ENCODE data around the gene RAB2B.
A peak's percentile ranks its signal among the peaks of the same experiment; 100 is the strongest.

The RAB2B gene

DNA sequence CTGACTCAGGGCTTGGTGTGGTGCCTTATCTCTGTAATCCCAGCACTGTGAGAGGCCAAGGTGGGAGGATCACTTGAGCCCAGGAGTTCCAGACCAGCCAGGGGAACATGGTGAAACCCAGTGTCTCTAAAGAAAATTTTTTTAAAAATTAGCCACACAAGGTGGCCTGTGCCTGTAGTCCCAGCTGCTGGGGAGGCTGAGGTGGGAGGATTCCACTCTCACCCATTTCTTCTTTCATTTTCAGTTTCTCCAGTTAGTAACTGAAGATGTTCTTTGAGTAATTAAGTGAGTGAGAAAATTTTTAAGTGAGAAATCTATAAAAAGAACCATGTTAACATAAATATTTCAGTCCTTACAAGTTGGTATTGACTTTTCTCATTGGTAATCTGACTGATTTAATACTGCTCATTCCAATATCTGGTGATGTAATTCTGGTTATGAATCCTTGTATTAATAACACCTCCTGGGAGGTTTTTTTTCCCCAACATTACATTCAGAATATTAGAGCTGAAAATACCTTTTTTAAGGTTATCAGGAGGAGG lies 28.3 kb upstream of the RAB2B start:
- peak overlapping the region; percentile 31; the same call in 1 of the 2 replicates for H3K27ac ChIP-seq (ENCODE audit: low read length)
- peaks cover 8% of the 10 kb centered on the region; the same call in 1 of the 2 replicates for H3F3A ChIP-seq (ENCODE audit: insufficient read depth, low read length)
- no peak overlapping the region for H2AFZ ChIP-seq (ENCODE audit: low read length)
- no peak overlapping the region for H3K9ac ChIP-seq (ENCODE audit: low read length)
- peaks cover 33% of the 10 kb centered on the region for H3K79me2 ChIP-seq (ENCODE audit: low read length)
- peaks cover 6% of the 10 kb centered on the region; the same call in 1 of the 2 replicates for H3K4me1 ChIP-seq (ENCODE audit: low read length)
- no peaks in the 10 kb centered on the region for H3K36me3 ChIP-seq (replicated peaks; ENCODE audit: insufficient read depth, low read length)
- no peaks in the 10 kb centered on the region for H4K20me1 ChIP-seq (ENCODE audit: insufficient read depth, low read length)
- H3K27me3 ChIP-seq (replicated peaks; ENCODE audit: insufficient read depth, low read length), result no peaks in the 10 kb centered on the region
- no peaks in the 10 kb centered on the region for H3K9me3 ChIP-seq (replicated peaks; ENCODE audit: insufficient read depth, low read length)
- peak overlapping the region; percentile 41 for H3K4me2 ChIP-seq (ENCODE audit: low read depth, low read length)
- no peaks in the 10 kb centered on the region for H3K9me2 ChIP-seq (replicated peaks; ENCODE audit: insufficient read depth, low read length)
- TF ChIP-seq CTCF (IDR thresholded peaks at IDR 0.05; ENCODE audit: low read length), result no peak
- no peak for TF ChIP-seq EZH2 (optimal IDR thresholded peaks at IDR 0.05; ENCODE audit: low read depth, low read length)
- TF ChIP-seq EZH2phosphoT487 (IDR thresholded peaks at IDR 0.05; ENCODE audit: low read length), result no peak
- DNase-seq, result peak; percentile 47
- 0 out of 2 replicates have a peak overlapping the region, but pooled peaks have one; percentile 22 for H3K4me3 ChIP-seq (ENCODE audit: low read length)

GRCh38 chr14:21503376-21503775 lies 26.6 kb upstream of the RAB2B start:
- Histone ChIP-seq H3K4me1 (ENCODE audit: low read length) (peaks cover 6% of the 10 kb centered on the region; the same call in 1 of the 2 replicates), H4K20me1 (ENCODE audit: insufficient read depth, low read length) (no peaks in the 10 kb centered on the region), H3K9ac (ENCODE audit: low read length) (no peak overlapping the region), H3K36me3 (replicated peaks; ENCODE audit: insufficient read depth, low read length) (no peaks in the 10 kb centered on the region), H3K27ac (ENCODE audit: low read length) (no peak overlapping the region), H3K79me2 (ENCODE audit: low read length) (peaks cover 17% of the 10 kb centered on the region), H2AFZ (ENCODE audit: low read length) (no peak overlapping the region), H3K9me2 (replicated peaks; ENCODE audit: insufficient read depth, low read length) (no peaks in the 10 kb centered on the region), H3F3A (ENCODE audit: insufficient read depth, low read length) (peaks cover 14% of the 10 kb centered on the region; the same call in 1 of the 2 replicates), H3K27me3 (replicated peaks; ENCODE audit: insufficient read depth, low read length) (no peaks in the 10 kb centered on the region), H3K4me2 (ENCODE audit: low read depth, low read length) (no peak overlapping the region), H3K4me3 (ENCODE audit: low read length) (no peak overlapping the region), H3K9me3 (replicated peaks; ENCODE audit: insufficient read depth, low read length) (no peaks in the 10 kb centered on the region)
- TF ChIP-seq EZH2phosphoT487 (IDR thresholded peaks at IDR 0.05; ENCODE audit: low read length) (no peak), CTCF (IDR thresholded peaks at IDR 0.05; ENCODE audit: low read length) (no peak), EZH2 (optimal IDR thresholded peaks at IDR 0.05; ENCODE audit: low read depth, low read length) (no peak)
- DNase-seq, result no peak

GRCh38 chr14:21501568-21501967 lies 24.8 kb upstream of the RAB2B start:
- peaks cover 6% of the 10 kb centered on the region; the same call in 1 of the 2 replicates for H3K4me1 ChIP-seq (ENCODE audit: low read length)
- H4K20me1 ChIP-seq (ENCODE audit: insufficient read depth, low read length), result no peaks in the 10 kb centered on the region
- H3K27me3 ChIP-seq (replicated peaks; ENCODE audit: insufficient read depth, low read length), result no peaks in the 10 kb centered on the region
- H3K9me2 ChIP-seq (replicated peaks; ENCODE audit: insufficient read depth, low read length), result no peaks in the 10 kb centered on the region
- no peak overlapping the region for H2AFZ ChIP-seq (ENCODE audit: low read length)
- no peak for TF ChIP-seq EZH2phosphoT487 (IDR thresholded peaks at IDR 0.05; ENCODE audit: low read length)
- TF ChIP-seq EZH2 (optimal IDR thresholded peaks at IDR 0.05; ENCODE audit: low read depth, low read length), result no peak
- TF ChIP-seq CTCF (IDR thresholded peaks at IDR 0.05; ENCODE audit: low read length), result no peak
- H3F3A ChIP-seq (ENCODE audit: insufficient read depth, low read length), result peaks cover 14% of the 10 kb centered on the region; the same call in 1 of the 2 replicates
- DNase-seq, result no peak
- H3K9ac ChIP-seq (ENCODE audit: low read length), result no peak overlapping the region
- H3K79me2 ChIP-seq (ENCODE audit: low read length), result peaks cover 3% of the 10 kb centered on the region
- H3K9me3 ChIP-seq (replicated peaks; ENCODE audit: insufficient read depth, low read length), result no peaks in the 10 kb centered on the region
- H3K27ac ChIP-seq (ENCODE audit: low read length), result no peak overlapping the region
- no peak overlapping the region for H3K4me3 ChIP-seq (ENCODE audit: low read length)
- H3K4me2 ChIP-seq (ENCODE audit: low read depth, low read length), result no peak overlapping the region
- H3K36me3 ChIP-seq (replicated peaks; ENCODE audit: insufficient read depth, low read length), result no peaks in the 10 kb centered on the region

Measured in MM.1S (cell line).